H1 (cell line): ENCODE measurements around the gene EFCAB10. TPM values are rescaled to one million over a fixed set of nuclear protein-coding genes. Genes with fewer than 3 reads are reported as not detected.

Experiments used
- CTCF ChIA-PET: fragments of 300-600 bp; sonication (Branson Sonifier 250); formaldehyde crosslinking; loops from one replicate; lab custom pipeline; 2021; ENCODE audit not compliant: partially characterized antibody; lab: Charles Lee
- POLR2A ChIA-PET: fragments of 300-600 bp; sonication (Branson Sonifier 250); formaldehyde crosslinking; loops from one replicate; lab custom pipeline; 2021; ENCODE audit warnings: inconsistent platforms; ENCODE audit not compliant: partially characterized antibody; lab: Charles Lee
- DNase-seq, 2 experiments: peaks; one replicate each; pipeline versions ENCODE4 v3.0.0 to v3.0.0-alpha.2; 2010 to 2022; ENCODE audit warnings: low spot score in 2 of 2, low read depth in 1 of 2, mixed read lengths in 1 of 2
- FAIRE-seq: peaks from 2 replicates; lab custom pipeline; 2011; peaks lifted over from hg19 to GRCh38; lab: Jason Lieb, UNC
- H2AFZ ChIP-seq: 2 replicates; pipeline ENCODE4 v1.8.1; 2012; ENCODE audit warnings: low read length, inconsistent platforms
- H2AK5ac ChIP-seq: 2 replicates; pipeline ENCODE4 v1.6.1; 2013; ENCODE audit warnings: low read depth, low read length
- H2BK120ac ChIP-seq: replicated peaks from 2 replicates; pipeline ENCODE3; 2013; ENCODE audit warnings: low read depth, low read length, inconsistent platforms
- H2BK12ac ChIP-seq: 2 replicates; pipeline ENCODE4 v1.6.1; 2013; ENCODE audit warnings: low read depth, low read length
- H2BK15ac ChIP-seq: 2 replicates; pipeline ENCODE4 v1.6.1; 2013; ENCODE audit warnings: low read length
- H2BK20ac ChIP-seq: 2 replicates; pipeline ENCODE4 v1.6.1; 2013; ENCODE audit warnings: low read length
- H2BK5ac ChIP-seq: 2 replicates; pipeline ENCODE4 v1.6.1; 2013; ENCODE audit warnings: low read depth, low read length
- H3K14ac ChIP-seq: 2 replicates; pipeline ENCODE4 v1.6.1; 2013; ENCODE audit warnings: inconsistent platforms; ENCODE audit not compliant: insufficient read length
- H3K18ac ChIP-seq: 2 replicates; pipeline ENCODE4 v1.6.1; 2013; ENCODE audit warnings: low read length; ENCODE audit errors: extremely low read depth
- H3K23ac ChIP-seq: 2 replicates; pipeline ENCODE4 v1.6.1; 2013; ENCODE audit warnings: inconsistent platforms; ENCODE audit not compliant: insufficient read length
- H3K23me2 ChIP-seq: 2 replicates; pipeline ENCODE4 v1.6.1; 2013; ENCODE audit warnings: low read depth, low read length
- H3K27ac ChIP-seq: 2 replicates; pipeline ENCODE4 v1.6.1; 2011; ENCODE audit warnings: low read depth, low read length, inconsistent platforms
- H3K27me3 ChIP-seq, 4 experiments: replicated peaks in 1 of 4; 1 replicate in 1 of 4; 2 replicates in 3 of 4; pipeline versions ENCODE4 v1.6.1 to v1.8.1; 2011 to 2013; ENCODE audit warnings: low read length in 3 of 4, mild to moderate bottlenecking in 3 of 4, inconsistent platforms in 2 of 4, mixed read lengths in 2 of 4, moderate library complexity in 1 of 4; ENCODE audit not compliant: control insufficient read depth in 3 of 4, insufficient read depth in 3 of 4; ENCODE audit errors: extremely low read depth in 1 of 4
- H3K36me3 ChIP-seq, 4 experiments: 2 replicates each; pipeline versions ENCODE4 v1.6.1 to v1.8.1; 2011 to 2013; ENCODE audit warnings: mild to moderate bottlenecking in 4 of 4, low read length in 3 of 4, moderate library complexity in 2 of 4, control low read depth in 1 of 4, inconsistent platforms in 1 of 4; ENCODE audit not compliant: insufficient read depth in 4 of 4, control insufficient read depth in 2 of 4
- H3K4ac ChIP-seq: replicated peaks from 2 replicates; pipeline ENCODE3; 2013; ENCODE audit warnings: low read length, low read depth, mixed read lengths, inconsistent platforms; ENCODE audit not compliant: insufficient read length
- H3K4me1 ChIP-seq, 4 experiments: replicated peaks in 1 of 4; 1 replicate in 1 of 4; 2 replicates in 3 of 4; pipeline versions ENCODE4 v1.6.1 to v1.8.1; 2011 to 2013; ENCODE audit warnings: low read length in 3 of 4, inconsistent platforms in 2 of 4, mixed read lengths in 1 of 4; ENCODE audit not compliant: insufficient read depth in 4 of 4, control insufficient read depth in 3 of 4
- H3K4me2 ChIP-seq, 2 experiments: 2 replicates each; pipeline versions ENCODE4 v1.6.1 to v1.8.1; 2011 to 2013; ENCODE audit warnings: low read depth in 2 of 2, low read length in 2 of 2, control low read depth in 1 of 2, inconsistent platforms in 1 of 2, mild to moderate bottlenecking in 1 of 2; ENCODE audit not compliant: insufficient read depth in 1 of 2
- H3K4me3 ChIP-seq, 4 experiments: fragments of 200-600, 300-600 bp in 1 of 4; sonication (generic), shearing (Covaris generic), sonication (Bioruptor Twin) in 1 of 4; 2 replicates each; pipeline versions ENCODE4 v1.5.1 to v1.8.1; 2011 to 2016; ENCODE audit warnings: low read length in 4 of 4, low read depth in 3 of 4, control low read depth in 2 of 4, inconsistent platforms in 2 of 4, mild to moderate bottlenecking in 2 of 4, mixed read lengths in 1 of 4, moderate library complexity in 1 of 4; ENCODE audit not compliant: insufficient read depth in 2 of 4; ENCODE audit errors: extremely low read depth in 1 of 4
- H3K56ac ChIP-seq: replicated peaks from 2 replicates; pipeline ENCODE3; 2013; ENCODE audit warnings: low read depth, mild to moderate bottlenecking, mixed read lengths, low read length, inconsistent platforms; ENCODE audit not compliant: insufficient read length
- H3K79me1 ChIP-seq: 2 replicates; pipeline ENCODE4 v1.6.1; 2013; ENCODE audit warnings: low read depth, low read length, control low read depth
- H3K79me2 ChIP-seq, 2 experiments: 2 replicates each; pipeline versions ENCODE4 v1.6.1 to v1.8.1; 2012 to 2013; ENCODE audit warnings: low read length in 2 of 2, mild to moderate bottlenecking in 2 of 2, inconsistent platforms in 1 of 2; ENCODE audit not compliant: insufficient read depth in 2 of 2, control insufficient read depth in 1 of 2
- H3K9ac ChIP-seq, 4 experiments: replicated peaks in 1 of 4; 1 replicate in 1 of 4; 2 replicates in 3 of 4; pipeline versions ENCODE4 v1.6.1 to v1.8.1; 2011 to 2013; ENCODE audit warnings: low read depth in 3 of 4, low read length in 3 of 4, control low read depth in 2 of 4, mild to moderate bottlenecking in 2 of 4, moderate library complexity in 2 of 4, inconsistent platforms in 1 of 4; ENCODE audit errors: extremely low read depth in 1 of 4
- H3K9me3 ChIP-seq, 2 experiments: 2 replicates each; pipeline versions ENCODE4 v1.6.1 to v1.8.1; 2012 to 2013; ENCODE audit warnings: mild to moderate bottlenecking in 2 of 2, moderate library complexity in 2 of 2, control low read depth in 1 of 2, inconsistent platforms in 1 of 2, low read depth in 1 of 2, low read length in 1 of 2, mixed read lengths in 1 of 2; ENCODE audit not compliant: insufficient read depth in 2 of 2
- H4K20me1 ChIP-seq, 2 experiments: replicated peaks in 1 of 2; 2 replicates each; pipeline versions ENCODE3 to v1.8.1; 2011 to 2013; ENCODE audit warnings: inconsistent platforms in 2 of 2, low read length in 2 of 2, mild to moderate bottlenecking in 1 of 2; ENCODE audit not compliant: insufficient read depth in 2 of 2, control insufficient read depth in 1 of 2
- H4K5ac ChIP-seq: 2 replicates; pipeline ENCODE4 v1.6.1; 2013; ENCODE audit warnings: low read length, low read depth, mixed read lengths, inconsistent platforms; ENCODE audit not compliant: insufficient read length
- H4K8ac ChIP-seq: 2 replicates; pipeline ENCODE4 v1.8.0; 2013; ENCODE audit warnings: mild to moderate bottlenecking, moderate library complexity, low read length, inconsistent platforms; ENCODE audit not compliant: insufficient read depth; ENCODE audit errors: extremely low read depth
- H4K91ac ChIP-seq: replicated peaks from 2 replicates; pipeline ENCODE3; 2013; ENCODE audit warnings: low read length, mixed read lengths, inconsistent platforms; ENCODE audit not compliant: insufficient read length
- BCL11A ChIP-seq, 2 experiments: IDR thresholded peaks; one replicate each; pipeline ENCODE4 v1.6.1; 2011; ENCODE audit warnings: low read depth in 2 of 2, low read length in 2 of 2, mild to moderate bottlenecking in 2 of 2
- BRCA1 ChIP-seq: IDR thresholded peaks from 2 replicates; pipeline ENCODE4 v1.6.1; 2012; ENCODE audit warnings: low read depth, low read length, improper control_type of control experiment
- CHD1 ChIP-seq: IDR thresholded peaks from 2 replicates; pipeline ENCODE4 v1.6.1; 2012; ENCODE audit warnings: low read depth, low read length, improper control_type of control experiment
- EGR1 ChIP-seq: IDR thresholded peaks from 2 replicates; pipeline ENCODE4 v1.6.1; 2011; ENCODE audit warnings: low read depth, low read length, borderline replicate concordance
- SIN3A ChIP-seq, 2 experiments: IDR thresholded peaks in 1 of 2; conservative IDR thresholded peaks in 1 of 2; 2 replicates each; pipeline ENCODE4 v1.6.1; 2011 to 2012; ENCODE audit warnings: low read length in 2 of 2, improper control_type of control experiment in 1 of 2, low read depth in 1 of 2, mild to moderate bottlenecking in 1 of 2
- SRF ChIP-seq: IDR thresholded peaks from 2 replicates; pipeline ENCODE4 v1.6.1; 2011; ENCODE audit warnings: mild to moderate bottlenecking, low read depth, low read length, moderate library complexity
- WGBS, 2 experiments: shearing (Covaris generic) in 1 of 2; methylation state at CpG; one replicate each; pipeline versions ENCODE4 v1.1.6 to v1.1.7; 2013 to 2015; ENCODE audit warnings: low lambda C conversion rate in 2 of 2, mixed read lengths in 2 of 2, inconsistent platforms in 1 of 2, low coverage in 1 of 2, missing lambda C conversion rate in 1 of 2; ENCODE audit not compliant: insufficient replicate concordance in 2 of 2, insufficient coverage in 1 of 2, insufficient read length in 1 of 2; ENCODE audit errors: extremely low coverage in 1 of 2, missing lambda C conversion rate in 1 of 2; 5-methylcytosine and 5-hydroxymethylcytosine counted together
- polyA plus RNA-seq, 7 experiments: library from polyadenylated mRNA; depleted of rRNA in 3 of 7; stranded (reverse) in 5 of 7; unstranded in 2 of 7; fragments of >200 nt in 5 of 7; fragments of 200-250 nt in 2 of 7; gene quantifications; 1 replicate in 5 of 7; 2 replicates in 1 of 7; 4 replicates in 1 of 7; pipeline versions ENCODE4 v1.2.1 to v1.2.3, GENCODE V29; 2011 to 2013; ENCODE audit warnings: missing spikeins in 2 of 7, mixed read lengths in 2 of 7
- total RNA-seq: library from RNA; stranded (reverse); fragmentation: NEBNext Ultra II Directional; extraction: Animal tissue kit (Norgen Biotek cat#: 25700); gene quantifications from 2 replicates; pipeline ENCODE4 v1.2.1, GENCODE V29; 2021

The EFCAB10 gene
- total and polyA plus RNA-seq, 2 of the 8 experiments (the other 6 are each of a cell fraction or from before 2014, with no cell fraction given), result 0.80 to 3.1 TPM

- Histone ChIP-seq H3K23me2 (no peaks in the 10 kb centered on the region), H3K56ac (no peak overlapping the region), H4K8ac (no peak overlapping the region), H4K20me1 (no peaks in the 10 kb centered on the region), H2AK5ac (0 out of 2 replicates have a peak overlapping the region, but pooled peaks have one; percentile 29), H2AFZ (no peak overlapping the region), H3K4ac (no peak overlapping the region), H3K4me2 (no peak overlapping the region), H3K4me3 (no peak overlapping the region), H3K4me1 (peaks cover 0 to 14% (median 4%) of the 10 kb centered on the region in 4 experiments; a peak in 4 of 7 replicates), H4K91ac (no peak overlapping the region), H3K27ac (no peak overlapping the region), H2BK20ac (no peak overlapping the region), H3K27me3 (no peaks in the 10 kb centered on the region), H3K9ac (no peak overlapping the region), H2BK15ac (no peak overlapping the region), H3K79me2 (no peaks in the 10 kb centered on the region), H3K18ac (no peak overlapping the region), H3K23ac (no peak overlapping the region), H2BK5ac (no peak overlapping the region), H2BK120ac (no peak overlapping the region), H3K9me3 (no peaks in the 10 kb centered on the region), H3K36me3 (no peaks in the 10 kb centered on the region; a peak in 1 of 8 replicates), H4K5ac (no peak overlapping the region), H2BK12ac (no peak overlapping the region), H3K79me1 (no peaks in the 10 kb centered on the region), H3K14ac (no peak overlapping the region)
- ChIA-PET POLR2A (interaction anchor here (0.6 to 2.0 kb wide), 4 partner anchors 10 to 535 kb away, joined by 3 to 6 read pairs (median 4); partner anchors contain the start of gene EFCAB10), CTCF (interaction anchor here (0.6 to 1.2 kb wide), 2 partner anchors 95 to 304 kb away, joined by 3 read pairs; no protein-coding TSS in a partner anchor)
- FAIRE-seq, result no peak
- peak in 1 of 2 experiments; percentile 53 for DNase-seq
- 78% methylated on average over 14 of the region's 14 CpGs; no CpG with 5 or more reads in 1 of the 2 experiments for WGBS, 2 experiments
- peak; percentile 31; the same call in 1 of the 2 replicates for TF ChIP-seq SRF
- TF ChIP-seq EGR1, result no peak
- no peak for TF ChIP-seq BCL11A (IDR thresholded peaks at IDR 0.05; ENCODE audit: low read depth in 2 of 2, low read length in 2 of 2)
- no peak for TF ChIP-seq CHD1
- TF ChIP-seq SIN3A (conservative IDR thresholded peaks at IDR 0.05 in 1 of 2, IDR thresholded peaks at IDR 0.05 in 1 of 2; ENCODE audit: low read depth in 1 of 2, low read length in 2 of 2), result no peak
- TF ChIP-seq BRCA1, result no peak
Measured at GRCh38 chr7:105600720-105601550, 19.6 kb upstream of the EFCAB10 start.
